IMR-90 (cell line): Measurements from ENCODE around the gene ODF2. TPM values are rescaled to one million over a fixed set of nuclear protein-coding genes. Genes with fewer than 3 reads are reported as not detected.

Experiments
- ATAC-seq: fragments of 200-7000 bp; cut with Tn5 transposase; 2 replicates; pipeline ENCODE4 v1.9.1; 2020; ENCODE audit warnings: low read depth, mild to moderate bottlenecking, moderate library complexity
- BruUV-seq: library from RNA; stranded (reverse); fragments of 400-500 nt; replicated peaks from 2 replicates; lab custom pipeline; 2021; lab: Mats Ljungman, UMichigan
- CTCF ChIA-PET: fragments of 300-600 bp; formaldehyde crosslinking; extraction: SDS; loops from one replicate; lab custom pipeline; 2021; ENCODE audit warnings: antibody characterized with exemption; lab: Yijun Ruan, JAX
- POLR2A ChIA-PET: fragments of 300-600 bp; sonication (Branson Sonifier 250); formaldehyde crosslinking; loops from one replicate; lab custom pipeline; 2022; ENCODE audit warnings: antibody characterized with exemption; ENCODE audit not compliant: unreplicated experiment; lab: Charles Lee
- DNase-seq: peaks from one replicate; pipeline ENCODE4 v3.0.0; 2013
- H2AFZ ChIP-seq: replicated peaks from 2 replicates; pipeline ENCODE3; 2013; ENCODE audit warnings: low read length, mild to moderate bottlenecking; ENCODE audit not compliant: poor library complexity
- H2AK5ac ChIP-seq: 2 replicates; pipeline ENCODE4 v1.6.1; 2013; ENCODE audit warnings: low read depth, low read length, inconsistent platforms
- H2AK9ac ChIP-seq: replicated peaks from 2 replicates; pipeline ENCODE3; 2013; ENCODE audit warnings: mild to moderate bottlenecking, low read depth, low read length, moderate library complexity; ENCODE audit not compliant: poor library complexity
- H2BK120ac ChIP-seq: 2 replicates; pipeline ENCODE4 v1.6.1; 2013; ENCODE audit warnings: low read depth, low read length, inconsistent platforms
- H2BK15ac ChIP-seq: 3 replicates; pipeline ENCODE4 v1.6.1; 2013; ENCODE audit warnings: low read depth, low read length, inconsistent platforms
- H2BK20ac ChIP-seq: 2 replicates; pipeline ENCODE4 v1.6.1; 2013; ENCODE audit warnings: low read depth, mild to moderate bottlenecking, inconsistent platforms, low read length, moderate library complexity
- H2BK5ac ChIP-seq: 2 replicates; pipeline ENCODE4 v1.6.1; 2013; ENCODE audit warnings: mild to moderate bottlenecking, low read depth, low read length, inconsistent platforms; ENCODE audit not compliant: poor library complexity, severe bottlenecking
- H3K14ac ChIP-seq: replicated peaks from 2 replicates; pipeline ENCODE4 v1.6.1; 2013; ENCODE audit warnings: low read depth, low read length, inconsistent platforms
- H3K18ac ChIP-seq: 2 replicates; pipeline ENCODE4 v1.6.1; 2013; ENCODE audit warnings: low read depth, low read length, control low read depth
- H3K23ac ChIP-seq: 2 replicates; pipeline ENCODE4 v1.6.1; 2013; ENCODE audit warnings: low read depth, low read length, inconsistent platforms
- H3K27ac ChIP-seq: 2 replicates; pipeline ENCODE4 v1.5.1; 2013; ENCODE audit warnings: mild to moderate bottlenecking, control low read depth, low read length; ENCODE audit not compliant: insufficient read depth
- H3K27me3 ChIP-seq: 2 replicates; pipeline ENCODE4 v1.6.1; 2013; ENCODE audit warnings: low read length; ENCODE audit not compliant: control insufficient read depth, insufficient read depth
- H3K36me3 ChIP-seq: 2 replicates; pipeline ENCODE4 v1.6.1; 2013; ENCODE audit warnings: low read length, mixed read lengths; ENCODE audit not compliant: control insufficient read depth, insufficient read depth
- H3K4ac ChIP-seq: 2 replicates; pipeline ENCODE4 v1.6.1; 2013; ENCODE audit warnings: low read depth, low read length, inconsistent platforms
- H3K4me1 ChIP-seq: 2 replicates; pipeline ENCODE4 v1.6.1; 2013; ENCODE audit warnings: low read length, mixed read lengths; ENCODE audit not compliant: control insufficient read depth, insufficient read depth
- H3K4me2 ChIP-seq: 2 replicates; pipeline ENCODE4 v1.6.1; 2013; ENCODE audit warnings: low read depth, mild to moderate bottlenecking, control low read depth, low read length, moderate library complexity
- H3K4me3 ChIP-seq: 2 replicates; pipeline ENCODE4 v1.5.1; 2013; ENCODE audit warnings: low read depth, mild to moderate bottlenecking, control low read depth, low read length, moderate library complexity; ENCODE audit not compliant: insufficient read depth
- H3K56ac ChIP-seq: 2 replicates; pipeline ENCODE4 v1.6.1; 2013; ENCODE audit warnings: low read length, inconsistent platforms; ENCODE audit not compliant: insufficient read depth; ENCODE audit errors: extremely low read depth
- H3K79me1 ChIP-seq, 2 experiments: 2 replicates each; pipeline ENCODE4 v1.6.1; 2013; ENCODE audit warnings: low read length in 2 of 2, inconsistent platforms in 1 of 2, low read depth in 1 of 2
- H3K9ac ChIP-seq: 2 replicates; pipeline ENCODE4 v1.6.1; 2013; ENCODE audit warnings: low read depth, low read length, control low read depth
- H3K9me1 ChIP-seq: 2 replicates; pipeline ENCODE4 v1.6.1; 2013; ENCODE audit warnings: low read length, inconsistent platforms; ENCODE audit not compliant: insufficient read depth
- H3K9me3 ChIP-seq: 2 replicates; pipeline ENCODE4 v1.6.1; 2013; ENCODE audit warnings: low read length; ENCODE audit not compliant: control insufficient read depth, insufficient read depth
- H4K20me1 ChIP-seq: 2 replicates; pipeline ENCODE4 v1.6.1; 2013; ENCODE audit warnings: low read length, inconsistent platforms; ENCODE audit not compliant: insufficient read depth
- H4K5ac ChIP-seq: 2 replicates; pipeline ENCODE4 v1.6.1; 2013; ENCODE audit warnings: mild to moderate bottlenecking, low read depth, low read length, control low read depth
- H4K8ac ChIP-seq, 2 experiments: 2 replicates each; pipeline ENCODE4 v1.6.1; 2013; ENCODE audit warnings: low read depth in 2 of 2, low read length in 2 of 2, control low read depth in 1 of 2, inconsistent platforms in 1 of 2
- H4K91ac ChIP-seq: 2 replicates; pipeline ENCODE4 v1.6.1; 2013; ENCODE audit warnings: low read depth, low read length, inconsistent platforms; ENCODE audit not compliant: insufficient read depth
- BHLHE40 ChIP-seq: fragments of 150-350 bp; IDR thresholded peaks from 2 replicates; pipeline ENCODE4 v1.6.1; 2016; ENCODE audit warnings: mild to moderate bottlenecking, low read depth, low read length
- CEBPB ChIP-seq: IDR thresholded peaks from 2 replicates; pipeline ENCODE4 v1.6.1; 2012; ENCODE audit warnings: low read depth, low read length, improper control_type of control experiment
- CHD1 ChIP-seq: IDR thresholded peaks from 2 replicates; pipeline ENCODE4 v1.6.1; 2012; ENCODE audit warnings: low read depth, low read length, improper control_type of control experiment
- FOS ChIP-seq: fragments of 150-350 bp; IDR thresholded peaks from 2 replicates; pipeline ENCODE4 v1.6.1; 2016; ENCODE audit warnings: low read depth, low read length
- MAFK ChIP-seq: IDR thresholded peaks from 2 replicates; pipeline ENCODE4 v1.6.1; 2012; ENCODE audit warnings: low read depth, low read length, improper control_type of control experiment
- NFE2L2 ChIP-seq: fragments of 150-350 bp; IDR thresholded peaks from 2 replicates; pipeline ENCODE4 v1.6.1; 2016; ENCODE audit warnings: low read depth, mild to moderate bottlenecking, low read length
- POLR2A ChIP-seq: IDR thresholded peaks from 2 replicates; pipeline ENCODE4 v1.6.1; 2012; ENCODE audit warnings: mild to moderate bottlenecking, low read depth, low read length
- RAD21 ChIP-seq: IDR thresholded peaks from 2 replicates; pipeline ENCODE4 v1.6.1; 2012; ENCODE audit warnings: low read length, improper control_type of control experiment
- RCOR1 ChIP-seq: IDR thresholded peaks from 2 replicates; pipeline ENCODE4 v1.6.1; 2012; ENCODE audit warnings: mild to moderate bottlenecking, low read length, improper control_type of control experiment; ENCODE audit not compliant: insufficient replicate concordance
- RFX5 ChIP-seq: IDR thresholded peaks from 2 replicates; pipeline ENCODE4 v1.8.0; 2012; ENCODE audit warnings: low read depth, mild to moderate bottlenecking, low read length, moderate library complexity
- SMC3 ChIP-seq: fragments of 150-350 bp; IDR thresholded peaks from 2 replicates; pipeline ENCODE4 v1.6.1; 2016; ENCODE audit warnings: low read depth, mild to moderate bottlenecking, antibody characterized with exemption, low read length, moderate library complexity
- WGBS, 2 experiments: methylation state at CpG; one replicate each; pipeline versions ENCODE4 v1.1.5 to v1.1.7; 2013; ENCODE audit warnings: missing lambda C conversion rate in 2 of 2; ENCODE audit not compliant: insufficient read length in 1 of 2; ENCODE audit errors: extremely low coverage in 2 of 2; 5-methylcytosine and 5-hydroxymethylcytosine counted together
- dilution Hi-C: fragments of 300-500 bp; cut with HindIII; formaldehyde crosslinking; loops from one replicate; pipeline ENCODE4 v1.14.3; 2018; ENCODE audit warnings: low sequenced_read_pairs; ENCODE audit not compliant: unreplicated experiment
- in situ Hi-C: fragments of 300-500 bp; cut with MboI; formaldehyde crosslinking; loops from 3 replicates; pipeline ENCODE4 v1.14.3; 2019; ENCODE audit warnings: low sequenced_read_pairs, inconsistent platforms, mixed read lengths
- intact Hi-C: fragments of 100-400 bp; cut with micrococcal nuclease; formaldehyde crosslinking; loops from 2 replicates; pipeline ENCODE4 v1.10.0; 2022
- polyA plus RNA-seq, 3 experiments: library from polyadenylated mRNA; depleted of rRNA; stranded (reverse); fragments of >200 nt; gene quantifications; 2 replicates each; pipeline ENCODE4 v1.2.3, GENCODE V29; 2012; ENCODE audit warnings: low replicate concordance in 1 of 3
- total RNA-seq: library from RNA; depleted of rRNA; stranded (reverse); fragments of >200 nt; gene quantifications from 2 replicates; pipeline ENCODE4 v1.2.3, GENCODE V29; 2012
- TF ChIP-seq, protein P1 (sequence below): fragments of 150-350 bp; IDR thresholded peaks from 2 replicates; pipeline ENCODE4 v1.6.1; 2017; ENCODE audit warnings: mild to moderate bottlenecking, antibody characterized with exemption, low read length, low read depth
- TF ChIP-seq, protein P2 (sequence below): conservative IDR thresholded peaks from 2 replicates; pipeline ENCODE4 v1.5.1; 2012; ENCODE audit warnings: mild to moderate bottlenecking, low read depth, low read length, improper control_type of control experiment

ODF2 gene
- total and polyA plus RNA-seq, 2 of the 4 experiments (the other 2 are of a cell fraction) = 40.2 to 46.4 TPM

DNA sequence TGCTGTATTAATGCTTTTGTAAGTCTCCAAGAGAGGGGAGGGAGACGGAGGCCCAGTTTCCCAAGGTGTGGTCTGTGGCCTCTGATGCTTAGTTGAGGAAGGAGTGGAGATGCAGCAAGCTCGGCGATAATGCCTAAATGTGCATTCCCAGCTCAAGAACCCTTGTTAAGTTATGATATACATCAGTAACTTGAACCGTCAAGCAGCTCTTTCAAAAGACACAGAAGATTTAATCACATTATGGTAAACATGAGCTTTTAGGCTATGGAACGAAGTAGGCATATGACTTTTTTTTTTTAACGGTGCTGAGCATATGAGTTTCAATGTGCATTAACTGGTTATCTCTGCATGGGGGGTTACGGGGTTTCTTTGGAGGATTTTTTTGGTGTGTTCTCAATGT lies 26.4 kb downstream of the ODF2 start:
- H4K5ac ChIP-seq = no peak overlapping the region
- peaks cover 7% of the 10 kb centered on the region; the same call in 1 of the 2 replicates for H3K9me1 ChIP-seq
- BruUV-seq = no TSS peak
- no peaks in the 10 kb centered on the region for H3K27me3 ChIP-seq
- no peak overlapping the region for H3K27ac ChIP-seq
- no peak overlapping the region for H3K56ac ChIP-seq
- H2BK120ac ChIP-seq = no peak overlapping the region
- peaks cover 0 to 5% of the 10 kb centered on the region in 2 experiments; a peak in 1 of 4 replicates for H3K79me1 ChIP-seq
- no CpG with 5 or more reads among the region's 7 CpGs for WGBS, 2 experiments
- H3K9ac ChIP-seq = no peak overlapping the region
- ChIA-PET CTCF (interaction anchor here (0.6 kb wide), 1 partner anchor 38 kb away, joined by 3 read pairs; no protein-coding TSS in a partner anchor), POLR2A (no interaction called here)
- H2BK20ac ChIP-seq = no peak overlapping the region
- in situ Hi-C loops (no loop called here), dilution Hi-C loops (no loop called here), intact Hi-C loops (no loop called here)
- H3K4me3 ChIP-seq = no peak overlapping the region
- no peak overlapping the region for H2BK5ac ChIP-seq
- no peaks in the 10 kb centered on the region for H3K9me3 ChIP-seq
- DNase-seq (no peak), ATAC-seq (no peak)
- no peak overlapping the region for H2BK15ac ChIP-seq
- H2AFZ ChIP-seq = no peak overlapping the region
- H3K4ac ChIP-seq = no peak overlapping the region
- TF ChIP-seq BHLHE40 (no peak), CEBPB (no peak), MAFK (no peak), RAD21 (no peak), CHD1 (no peak), RCOR1 (no peak), RFX5 (no peak), SMC3 (no peak), FOS (no peak), NFE2L2 (no peak), POLR2A (no peak)
- TF ChIP-seq, protein P1, sequence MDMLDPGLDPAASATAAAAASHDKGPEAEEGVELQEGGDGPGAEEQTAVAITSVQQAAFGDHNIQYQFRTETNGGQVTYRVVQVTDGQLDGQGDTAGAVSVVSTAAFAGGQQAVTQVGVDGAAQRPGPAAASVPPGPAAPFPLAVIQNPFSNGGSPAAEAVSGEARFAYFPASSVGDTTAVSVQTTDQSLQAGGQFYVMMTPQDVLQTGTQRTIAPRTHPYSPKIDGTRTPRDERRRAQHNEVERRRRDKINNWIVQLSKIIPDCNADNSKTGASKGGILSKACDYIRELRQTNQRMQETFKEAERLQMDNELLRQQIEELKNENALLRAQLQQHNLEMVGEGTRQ = no peak
- TF ChIP-seq, protein P2, sequence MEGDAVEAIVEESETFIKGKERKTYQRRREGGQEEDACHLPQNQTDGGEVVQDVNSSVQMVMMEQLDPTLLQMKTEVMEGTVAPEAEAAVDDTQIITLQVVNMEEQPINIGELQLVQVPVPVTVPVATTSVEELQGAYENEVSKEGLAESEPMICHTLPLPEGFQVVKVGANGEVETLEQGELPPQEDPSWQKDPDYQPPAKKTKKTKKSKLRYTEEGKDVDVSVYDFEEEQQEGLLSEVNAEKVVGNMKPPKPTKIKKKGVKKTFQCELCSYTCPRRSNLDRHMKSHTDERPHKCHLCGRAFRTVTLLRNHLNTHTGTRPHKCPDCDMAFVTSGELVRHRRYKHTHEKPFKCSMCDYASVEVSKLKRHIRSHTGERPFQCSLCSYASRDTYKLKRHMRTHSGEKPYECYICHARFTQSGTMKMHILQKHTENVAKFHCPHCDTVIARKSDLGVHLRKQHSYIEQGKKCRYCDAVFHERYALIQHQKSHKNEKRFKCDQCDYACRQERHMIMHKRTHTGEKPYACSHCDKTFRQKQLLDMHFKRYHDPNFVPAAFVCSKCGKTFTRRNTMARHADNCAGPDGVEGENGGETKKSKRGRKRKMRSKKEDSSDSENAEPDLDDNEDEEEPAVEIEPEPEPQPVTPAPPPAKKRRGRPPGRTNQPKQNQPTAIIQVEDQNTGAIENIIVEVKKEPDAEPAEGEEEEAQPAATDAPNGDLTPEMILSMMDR = no peak
- no peak overlapping the region for H3K23ac ChIP-seq
- H2AK5ac ChIP-seq = no peak overlapping the region
- no peaks in the 10 kb centered on the region; the same call in 1 of the 2 replicates for H4K20me1 ChIP-seq
- no peak overlapping the region for H4K8ac ChIP-seq
- no peaks in the 10 kb centered on the region for H3K4me1 ChIP-seq
- no peak overlapping the region for H4K91ac ChIP-seq
- no peak overlapping the region for H3K18ac ChIP-seq
- peaks cover 49% of the 10 kb centered on the region for H3K36me3 ChIP-seq
- H2AK9ac ChIP-seq = no peak overlapping the region
- no peak overlapping the region for H3K4me2 ChIP-seq
- H3K14ac ChIP-seq = no peak overlapping the region
